ENCODE results near the gene TAX1BP1.

TAX1BP1 gene

GRCh38 chr7:27860800-27861199, 120.8 kb downstream of the TAX1BP1 start:
- DNase-seq, result no peak
- no peak for TF ChIP-seq POLR2A (IDR thresholded peaks at IDR 0.05; ENCODE audit: low read length)
- no peak for TF ChIP-seq GATA1 (IDR thresholded peaks at IDR 0.05; ENCODE audit: low read depth, low read length)

- TF ChIP-seq POLR2A (IDR thresholded peaks at IDR 0.05; ENCODE audit: low read length) (no peak), GATA1 (IDR thresholded peaks at IDR 0.05; ENCODE audit: low read depth, low read length) (no peak)
- no peak for DNase-seq
Measured at GRCh38 chr7:27861747-27862146, 121.8 kb downstream of the TAX1BP1 start.

- DNase-seq, result no peak
- no peak for TF ChIP-seq GATA1 (IDR thresholded peaks at IDR 0.05; ENCODE audit: low read depth, low read length)
Measured at GRCh38 chr7:27863880-27864279, 123.9 kb downstream of the TAX1BP1 start.

DNA sequence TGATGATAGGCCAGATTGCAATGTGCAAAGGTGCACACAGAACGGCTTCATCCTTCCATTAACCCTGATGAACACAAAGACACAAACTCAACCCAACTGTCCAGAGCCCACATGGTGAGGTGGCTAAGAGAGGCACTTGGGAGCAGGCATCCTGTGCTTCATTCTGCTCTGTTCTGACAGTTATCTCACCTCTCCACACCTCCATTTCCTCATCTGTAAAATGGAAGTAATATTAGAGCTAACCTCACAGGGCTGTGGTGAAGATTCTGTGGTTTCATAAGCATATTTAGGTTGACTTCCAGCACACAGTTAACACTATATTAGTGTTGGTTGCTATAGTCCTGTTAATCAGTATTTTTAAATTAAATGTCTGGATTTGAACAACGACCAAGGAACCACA, 126.3 kb downstream of the TAX1BP1 start:
- TF ChIP-seq POLR2A (IDR thresholded peaks at IDR 0.05; ENCODE audit: low read length) (no peak), GATA1 (IDR thresholded peaks at IDR 0.05; ENCODE audit: low read depth, low read length) (no peak)
- DNase-seq, result no peak

- TF ChIP-seq GATA1 (IDR thresholded peaks at IDR 0.05; ENCODE audit: low read depth, low read length) (no peak), POLR2A (IDR thresholded peaks at IDR 0.05; ENCODE audit: low read length) (no peak)
- DNase-seq, result no peak
Measured at GRCh38 chr7:27866828-27867672, 127.1 kb downstream of the TAX1BP1 start.

DNA sequence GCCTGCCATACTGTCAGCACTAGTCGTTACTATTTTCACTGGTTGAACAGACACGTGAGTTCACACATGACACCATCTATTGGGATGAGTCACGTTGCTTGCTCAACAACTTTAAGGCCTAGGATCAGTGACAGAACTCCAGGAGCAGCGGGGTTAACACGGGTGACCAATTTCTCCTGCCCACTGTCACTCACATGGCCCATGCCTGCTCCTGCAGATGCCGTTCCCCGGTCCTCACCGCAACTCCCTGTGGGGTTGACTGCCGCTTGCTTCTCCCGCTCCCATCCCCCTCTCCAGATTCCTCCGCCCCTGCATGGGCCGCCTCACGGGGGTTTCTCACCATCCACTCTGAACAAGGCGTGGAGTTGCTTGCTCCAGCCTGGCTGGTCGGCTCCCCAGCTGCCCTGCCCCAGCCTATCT, 128.2 kb downstream of the TAX1BP1 start:
- DNase-seq, result no peak
- TF ChIP-seq POLR2A (IDR thresholded peaks at IDR 0.05; ENCODE audit: low read length) (no peak), GATA1 (IDR thresholded peaks at IDR 0.05; ENCODE audit: low read depth, low read length) (no peak)

GRCh38 chr7:27869056-27869455, 129.1 kb downstream of the TAX1BP1 start:
- TF ChIP-seq POLR2A (IDR thresholded peaks at IDR 0.05; ENCODE audit: low read length), result no peak
- DNase-seq, result no peak

GRCh38 chr7:27870595-27870994, 130.6 kb downstream of the TAX1BP1 start:
- DNase-seq, result no peak
- TF ChIP-seq POLR2A (IDR thresholded peaks at IDR 0.05; ENCODE audit: low read length) (no peak), GATA1 (IDR thresholded peaks at IDR 0.05; ENCODE audit: low read depth, low read length) (no peak)

DNA sequence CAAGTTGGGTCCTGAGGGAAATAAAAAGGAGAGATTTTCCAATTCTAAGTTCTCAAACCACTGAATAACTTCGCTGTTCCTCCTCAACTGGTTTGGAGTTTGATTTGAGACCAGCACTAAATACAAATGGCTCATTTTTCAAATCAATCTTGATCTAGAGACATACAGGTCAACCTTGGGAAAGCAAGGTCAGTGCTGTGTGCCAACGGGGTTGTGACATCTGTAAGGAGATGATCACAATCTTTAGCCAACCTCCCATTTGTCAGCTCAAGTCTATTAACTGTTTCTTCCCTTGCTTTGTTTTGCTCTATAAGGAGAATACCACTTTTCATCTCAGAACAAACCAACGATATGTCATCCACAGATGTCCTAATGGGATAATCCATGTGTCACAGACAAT, 131.1 kb downstream of the TAX1BP1 start:
- DNase-seq, result no peak
- TF ChIP-seq POLR2A (IDR thresholded peaks at IDR 0.05; ENCODE audit: low read length), result no peak
- no peak for TF ChIP-seq GATA1 (IDR thresholded peaks at IDR 0.05; ENCODE audit: low read depth, low read length)

- TF ChIP-seq GATA1 (IDR thresholded peaks at IDR 0.05; ENCODE audit: low read depth, low read length), result no peak
- no peak for TF ChIP-seq POLR2A (IDR thresholded peaks at IDR 0.05; ENCODE audit: low read length)
- DNase-seq, result no peak
Measured at GRCh38 chr7:27871866-27872265, 131.9 kb downstream of the TAX1BP1 start.

- no peak for DNase-seq
- TF ChIP-seq GATA1 (IDR thresholded peaks at IDR 0.05; ENCODE audit: low read depth, low read length) (no peak), POLR2A (IDR thresholded peaks at IDR 0.05; ENCODE audit: low read length) (no peak)
Measured at GRCh38 chr7:27872356-27873275, 132.7 kb downstream of the TAX1BP1 start.

- DNase-seq, result no peak
- TF ChIP-seq GATA1 (IDR thresholded peaks at IDR 0.05; ENCODE audit: low read depth, low read length) (no peak), POLR2A (IDR thresholded peaks at IDR 0.05; ENCODE audit: low read length) (no peak)
Measured at GRCh38 chr7:27873981-27874957, 134.3 kb downstream of the TAX1BP1 start.

- no peak for DNase-seq
- TF ChIP-seq GATA1 (IDR thresholded peaks at IDR 0.05; ENCODE audit: low read depth, low read length), result no peak
- no peak for TF ChIP-seq POLR2A (IDR thresholded peaks at IDR 0.05; ENCODE audit: low read length)
Measured at GRCh38 chr7:27875061-27875460, 135.1 kb downstream of the TAX1BP1 start.

Data from erythroblast (primary cell).